Cortex of kidney (tissue), 1 donor: ENCODE results near the gene NR2E1.

Experiments used
- DNase-seq: peaks from one replicate; lab custom pipeline; 2025; lab: John Stamatoyannopoulos, UW

The NR2E1 gene

GRCh38 chr6:108209738-108210137 is 43.9 kb downstream of the NR2E1 start:
- no peak for DNase-seq

GRCh38 chr6:108210556-108210955 is 44.7 kb downstream of the NR2E1 start:
- DNase-seq = no peak

- no peak for DNase-seq
These were observed 45.8 kb downstream of the NR2E1 start for GRCh38 chr6:108211671-108212070.

- no peak for DNase-seq
These were observed 56.2 kb downstream of the NR2E1 start for GRCh38 chr6:108222064-108222463.

- DNase-seq = no peak
These were observed 56.7 kb downstream of the NR2E1 start for GRCh38 chr6:108222504-108222903.

GRCh38 chr6:108227290-108227689 is 61.5 kb downstream of the NR2E1 start:
- no peak for DNase-seq

- no peak for DNase-seq
These were observed 62.6 kb downstream of the NR2E1 start for GRCh38 chr6:108228416-108228815.

- no peak for DNase-seq
These were observed 69.3 kb downstream of the NR2E1 start for GRCh38 chr6:108235127-108235526.

GRCh38 chr6:108236791-108237190 is 71.0 kb downstream of the NR2E1 start:
- no peak for DNase-seq

GRCh38 chr6:108238322-108238721 is 72.5 kb downstream of the NR2E1 start:
- no peak for DNase-seq
